ENCODE results near the gene CLSTN2. TPM values are rescaled to one million over a fixed set of nuclear protein-coding genes. Genes with fewer than 3 reads are reported as not detected.

Gene CLSTN2
- total and polyA plus RNA-seq, 2 of the 8 experiments (the other 6 are each of a cell fraction or from before 2014, with no cell fraction given) = 0.39 to 0.52 TPM

GRCh38 chr3:140557476-140557875 is 622.5 kb downstream of the CLSTN2 start:
- Histone ChIP-seq H3K9ac (replicated peaks in 1 of 4; ENCODE audit: extremely low read depth in 1 of 4, low read depth in 3 of 4, low read length in 3 of 4) (no peak overlapping the region), H3K18ac (ENCODE audit: extremely low read depth, low read length) (no peak overlapping the region), H3K23ac (ENCODE audit: insufficient read length) (no peak overlapping the region), H2AK5ac (ENCODE audit: low read depth, low read length) (no peak overlapping the region), H3K56ac (replicated peaks; ENCODE audit: insufficient read length, low read depth, low read length) (no peak overlapping the region), H3K9me3 (ENCODE audit: insufficient read depth in 2 of 2, low read depth in 1 of 2, low read length in 1 of 2) (no peaks in the 10 kb centered on the region), H3K4me2 (ENCODE audit: insufficient read depth in 1 of 2, low read depth in 2 of 2, low read length in 2 of 2) (no peak overlapping the region), H3K79me1 (ENCODE audit: low read depth, low read length) (no peaks in the 10 kb centered on the region), H4K5ac (ENCODE audit: insufficient read length, low read depth, low read length) (no peak overlapping the region), H3K27me3 (replicated peaks in 1 of 4; ENCODE audit: control insufficient read depth in 3 of 4, extremely low read depth in 1 of 4, insufficient read depth in 3 of 4, low read length in 3 of 4) (no peaks in the 10 kb centered on the region), H4K8ac (ENCODE audit: extremely low read depth, insufficient read depth, low read length) (no peak overlapping the region), H3K4me3 (ENCODE audit: extremely low read depth in 1 of 4, insufficient read depth in 2 of 4, low read depth in 3 of 4, low read length in 4 of 4) (no peak overlapping the region), H3K27ac (ENCODE audit: low read depth, low read length) (no peak overlapping the region), H2BK15ac (ENCODE audit: low read length) (no peak overlapping the region), H3K14ac (ENCODE audit: insufficient read length) (no peak overlapping the region), H3K4me1 (replicated peaks in 1 of 4; ENCODE audit: control insufficient read depth in 3 of 4, insufficient read depth in 4 of 4, low read length in 3 of 4) (no peaks in the 10 kb centered on the region), H2AFZ (ENCODE audit: low read length) (no peak overlapping the region), H2BK20ac (ENCODE audit: low read length) (no peak overlapping the region), H2BK5ac (ENCODE audit: low read depth, low read length) (no peak overlapping the region), H3K36me3 (ENCODE audit: control insufficient read depth in 2 of 4, insufficient read depth in 4 of 4, low read length in 3 of 4) (no peaks in the 10 kb centered on the region), H3K4ac (replicated peaks; ENCODE audit: insufficient read length, low read depth, low read length) (no peak overlapping the region), H3K23me2 (ENCODE audit: low read depth, low read length) (no peaks in the 10 kb centered on the region), H4K20me1 (replicated peaks in 1 of 2; ENCODE audit: control insufficient read depth in 1 of 2, insufficient read depth in 2 of 2, low read length in 2 of 2) (no peaks in the 10 kb centered on the region), H4K91ac (replicated peaks; ENCODE audit: insufficient read length, low read length) (no peak overlapping the region), H2BK12ac (ENCODE audit: low read depth, low read length) (no peak overlapping the region), H3K79me2 (ENCODE audit: control insufficient read depth in 1 of 2, insufficient read depth in 2 of 2, low read length in 2 of 2) (no peaks in the 10 kb centered on the region), H2BK120ac (replicated peaks; ENCODE audit: low read depth, low read length) (no peak overlapping the region)
- 91% methylated on average over 4 of the region's 4 CpGs; no CpG with 5 or more reads in 1 of the 2 experiments for WGBS, 2 experiments (ENCODE audit: extremely low coverage in 1 of 2, insufficient coverage in 1 of 2, insufficient read length in 1 of 2, insufficient replicate concordance in 2 of 2, low coverage in 1 of 2, low lambda C conversion rate in 2 of 2, missing lambda C conversion rate in 1 of 2)
- TF ChIP-seq USF2 (IDR thresholded peaks at IDR 0.05; ENCODE audit: low read length) = no peak
- TF ChIP-seq SIRT6 (IDR thresholded peaks at IDR 0.05; ENCODE audit: low read length) = no peak
- no peak for TF ChIP-seq KDM4A (IDR thresholded peaks at IDR 0.05; ENCODE audit: low read depth, low read length, severe bottlenecking)
- no peak for TF ChIP-seq HDAC6 (IDR thresholded peaks at IDR 0.05; ENCODE audit: low read depth, low read length)
- TF ChIP-seq RFX5 (IDR thresholded peaks at IDR 0.05; ENCODE audit: borderline replicate concordance, low read depth, low read length) = no peak
- no peak for TF ChIP-seq ASH2L (IDR thresholded peaks at IDR 0.05; ENCODE audit: low read length)
- TF ChIP-seq PHF8 (conservative IDR thresholded peaks at IDR 0.05; ENCODE audit: low read depth, low read length) = no peak
- DNase-seq (ENCODE audit: low read depth in 1 of 2, low spot score in 2 of 2) = no peak
- FAIRE-seq = no peak
- ChIA-PET CTCF (ENCODE audit: partially characterized antibody) (interaction anchor here (0.9 kb wide), 1 partner anchor 18 kb away, joined by 3 read pairs; no protein-coding TSS in a partner anchor), POLR2A (ENCODE audit: partially characterized antibody) (no interaction called here)

All from H1 (cell line).